Measurements from ENCODE around the gene AFAP1L2.

GRCh38 chr10:114431414-114432135, 27.3 kb upstream of the AFAP1L2 start:
- TF ChIP-seq CTCF (IDR thresholded peaks at IDR 0.05) (no peak), EZH2 (IDR thresholded peaks at IDR 0.05; ENCODE audit: borderline replicate concordance, insufficient read depth, low read depth, low read length, poor library complexity, severe bottlenecking) (no peak)
